ENCODE data around the gene ACVR2B.

- TF ChIP-seq CTCF (IDR thresholded peaks at IDR 0.05; ENCODE audit: low read depth, low read length) (no peak), EZH2phosphoT487 (IDR thresholded peaks at IDR 0.05; ENCODE audit: low read depth) (no peak)
Measured at GRCh38 chr3:38469852-38470251, 16.2 kb downstream of the ACVR2B start.
